ENCODE results near the gene SSH2.
A peak's percentile ranks its signal among the peaks of the same experiment; 100 is the strongest.

The SSH2 gene

GRCh38 chr17:29930409-29931010, 482 bp upstream of the SSH2 start:
- no peak overlapping the region for H4K8ac ChIP-seq (ENCODE audit: low read depth, low read length)
- no CpG with 5 or more reads among the region's 20 CpGs for WGBS, 2 donors (ENCODE audit: extremely low coverage in 2 of 2, insufficient read length in 2 of 2, insufficient replicate concordance in 1 of 2)
- peak overlapping the region; percentile 96 for H2BK5ac ChIP-seq (ENCODE audit: low read length)
- no peak overlapping the region for H4K91ac ChIP-seq (ENCODE audit: low read depth, low read length, poor library complexity)
- peaks cover 3 to 13% of the 10 kb centered on the region in 2 donors for H3K4me1 ChIP-seq (ENCODE audit: control insufficient read depth in 2 of 2, insufficient read depth in 1 of 2, low read depth in 1 of 2, low read length in 2 of 2)
- H2AFZ ChIP-seq (ENCODE audit: low read length) = peak overlapping the region; percentile 97
- DNase-seq (ENCODE audit: low spot score) = peak; percentile 57
- H3K9ac ChIP-seq (ENCODE audit: low read depth, low read length, poor library complexity) = no peak overlapping the region
- H3K79me1 ChIP-seq (ENCODE audit: low read depth, low read length) = no peaks in the 10 kb centered on the region
- H3K18ac ChIP-seq (ENCODE audit: low read length) = peak overlapping the region; percentile 60
- no peak overlapping the region for H3K14ac ChIP-seq (ENCODE audit: low read length)
- no peak overlapping the region for H2BK15ac ChIP-seq (ENCODE audit: low read length)
- no peak overlapping the region for H3K4ac ChIP-seq (ENCODE audit: low read length)
- peak overlapping the region; percentile 80 for H3K27ac ChIP-seq (replicated peaks; ENCODE audit: low read length)
- H3K23ac ChIP-seq (ENCODE audit: low read depth, low read length, poor library complexity) = peak overlapping the region; percentile 95
- peak overlapping the region; percentile 80 for H3K4me2 ChIP-seq (ENCODE audit: insufficient read depth, low read length, poor library complexity, severe bottlenecking)
- no peaks in the 10 kb centered on the region for H3K9me3 ChIP-seq (replicated peaks in 1 of 2; ENCODE audit: control insufficient read depth in 2 of 2, insufficient read depth in 1 of 2, low read depth in 1 of 2, low read length in 2 of 2)
- peaks cover 0 to 3% (median 0%) of the 10 kb centered on the region in 3 experiments for H3K27me3 ChIP-seq (ENCODE audit: control insufficient read depth in 3 of 3, insufficient read depth in 3 of 3, low read depth in 1 of 3, low read length in 3 of 3)
- no peaks in the 10 kb centered on the region for H3K36me3 ChIP-seq (replicated peaks in 1 of 2; ENCODE audit: control insufficient read depth in 2 of 2, insufficient read depth in 2 of 2, low read length in 2 of 2)
- no peak overlapping the region for H2AK5ac ChIP-seq (ENCODE audit: low read depth, low read length)
- H2BK12ac ChIP-seq (ENCODE audit: low read length) = no peak overlapping the region
- H2BK120ac ChIP-seq (ENCODE audit: low read depth, low read length) = no peak overlapping the region
- peak overlapping the region; percentile 74 to 94 for H3K4me3 ChIP-seq (ENCODE audit: low read length in 2 of 2)

GRCh38 chr17:29929006-29929532, 959 bp downstream of the SSH2 start:
- Histone ChIP-seq H3K36me3 (replicated peaks in 1 of 2; ENCODE audit: control insufficient read depth in 2 of 2, insufficient read depth in 2 of 2, low read length in 2 of 2) (no peaks in the 10 kb centered on the region), H4K91ac (ENCODE audit: low read depth, low read length, poor library complexity) (no peak overlapping the region), H2AFZ (ENCODE audit: low read length) (peak overlapping the region; percentile 97), H3K4ac (ENCODE audit: low read length) (no peak overlapping the region), H2BK12ac (ENCODE audit: low read length) (no peak overlapping the region), H3K9ac (ENCODE audit: low read depth, low read length, poor library complexity) (peak overlapping the region; percentile 96), H2BK5ac (ENCODE audit: low read length) (peak overlapping the region; percentile 96), H3K27ac (replicated peaks; ENCODE audit: low read length) (peak overlapping the region; percentile 95), H3K14ac (ENCODE audit: low read length) (no peak overlapping the region), H2BK15ac (ENCODE audit: low read length) (peak overlapping the region; percentile 6), H2AK5ac (ENCODE audit: low read depth, low read length) (no peak overlapping the region), H4K8ac (ENCODE audit: low read depth, low read length) (no peak overlapping the region), H3K18ac (ENCODE audit: low read length) (peak overlapping the region; percentile 95), H3K23ac (ENCODE audit: low read depth, low read length, poor library complexity) (peak overlapping the region; percentile 95), H3K9me3 (replicated peaks in 1 of 2; ENCODE audit: control insufficient read depth in 2 of 2, insufficient read depth in 1 of 2, low read depth in 1 of 2, low read length in 2 of 2) (no peaks in the 10 kb centered on the region), H2BK120ac (ENCODE audit: low read depth, low read length) (peak overlapping the region; percentile 2), H3K27me3 (ENCODE audit: control insufficient read depth in 3 of 3, insufficient read depth in 3 of 3, low read depth in 1 of 3, low read length in 3 of 3) (no peaks in the 10 kb centered on the region), H3K79me1 (ENCODE audit: low read depth, low read length) (no peaks in the 10 kb centered on the region), H3K4me3 (ENCODE audit: low read length in 2 of 2) (peak overlapping the region; percentile 74 to 94), H3K4me1 (ENCODE audit: control insufficient read depth in 2 of 2, insufficient read depth in 1 of 2, low read depth in 1 of 2, low read length in 2 of 2) (peaks cover 3 to 13% of the 10 kb centered on the region in 2 donors), H3K4me2 (ENCODE audit: insufficient read depth, low read length, poor library complexity, severe bottlenecking) (peak overlapping the region; percentile 80)
- no CpG with 5 or more reads among the region's 13 CpGs for WGBS, 2 donors (ENCODE audit: extremely low coverage in 2 of 2, insufficient read length in 2 of 2, insufficient replicate concordance in 1 of 2)
- DNase-seq (ENCODE audit: low spot score) = peak; percentile 17

GRCh38 chr17:29927546-29927945, 2.5 kb downstream of the SSH2 start:
- H3K9me3 ChIP-seq (replicated peaks in 1 of 2; ENCODE audit: control insufficient read depth in 2 of 2, insufficient read depth in 1 of 2, low read depth in 1 of 2, low read length in 2 of 2) = no peaks in the 10 kb centered on the region
- H3K18ac ChIP-seq (ENCODE audit: low read length) = no peak overlapping the region
- DNase-seq (ENCODE audit: low spot score) = no peak

GRCh38 chr17:29924786-29925185, 5.2 kb downstream of the SSH2 start:
- WGBS, 2 donors (ENCODE audit: extremely low coverage in 2 of 2, insufficient read length in 2 of 2, insufficient replicate concordance in 1 of 2) = no CpG with 5 or more reads among the region's 1 CpG
- H2AK5ac ChIP-seq (ENCODE audit: low read depth, low read length) = no peak overlapping the region
- no peak overlapping the region for H2BK15ac ChIP-seq (ENCODE audit: low read length)

More at GRCh38 chr17:29927546-29927945, 2.5 kb downstream of the SSH2 start:
- Histone ChIP-seq H3K79me1 (ENCODE audit: low read depth, low read length) (peaks cover 1% of the 10 kb centered on the region), H2BK12ac (ENCODE audit: low read length) (no peak overlapping the region), H2BK15ac (ENCODE audit: low read length) (no peak overlapping the region), H3K23ac (ENCODE audit: low read depth, low read length, poor library complexity) (no peak overlapping the region), H3K4me2 (ENCODE audit: insufficient read depth, low read length, poor library complexity, severe bottlenecking) (no peak overlapping the region), H2BK120ac (ENCODE audit: low read depth, low read length) (no peak overlapping the region), H3K36me3 (replicated peaks in 1 of 2; ENCODE audit: control insufficient read depth in 2 of 2, insufficient read depth in 2 of 2, low read length in 2 of 2) (no peaks in the 10 kb centered on the region), H3K4me1 (ENCODE audit: control insufficient read depth in 2 of 2, insufficient read depth in 1 of 2, low read depth in 1 of 2, low read length in 2 of 2) (peaks cover 3 to 13% of the 10 kb centered on the region in 2 donors), H2AK5ac (ENCODE audit: low read depth, low read length) (no peak overlapping the region), H3K4me3 (ENCODE audit: low read length in 2 of 2) (no peak overlapping the region), H3K27me3 (ENCODE audit: control insufficient read depth in 3 of 3, insufficient read depth in 3 of 3, low read depth in 1 of 3, low read length in 3 of 3) (no peaks in the 10 kb centered on the region), H4K8ac (ENCODE audit: low read depth, low read length) (no peak overlapping the region), H3K9ac (ENCODE audit: low read depth, low read length, poor library complexity) (no peak overlapping the region), H2BK5ac (ENCODE audit: low read length) (no peak overlapping the region), H2AFZ (ENCODE audit: low read length) (no peak overlapping the region), H3K14ac (ENCODE audit: low read length) (no peak overlapping the region), H3K4ac (ENCODE audit: low read length) (no peak overlapping the region), H4K91ac (ENCODE audit: low read depth, low read length, poor library complexity) (no peak overlapping the region), H3K27ac (replicated peaks; ENCODE audit: low read length) (no peak overlapping the region)
- no CpG with 5 or more reads among the region's 1 CpG for WGBS, 2 donors (ENCODE audit: extremely low coverage in 2 of 2, insufficient read length in 2 of 2, insufficient replicate concordance in 1 of 2)

More at GRCh38 chr17:29924786-29925185, 5.2 kb downstream of the SSH2 start:
- H3K27me3 ChIP-seq (ENCODE audit: control insufficient read depth in 3 of 3, insufficient read depth in 3 of 3, low read depth in 1 of 3, low read length in 3 of 3) = no peaks in the 10 kb centered on the region
- H3K36me3 ChIP-seq (replicated peaks in 1 of 2; ENCODE audit: control insufficient read depth in 2 of 2, insufficient read depth in 2 of 2, low read length in 2 of 2) = peaks cover 0 to 1% of the 10 kb centered on the region in 2 donors
- peaks cover 0 to 2% of the 10 kb centered on the region in 2 donors for H3K9me3 ChIP-seq (replicated peaks in 1 of 2; ENCODE audit: control insufficient read depth in 2 of 2, insufficient read depth in 1 of 2, low read depth in 1 of 2, low read length in 2 of 2)
- no peak overlapping the region for H4K8ac ChIP-seq (ENCODE audit: low read depth, low read length)
- peaks cover 1% of the 10 kb centered on the region for H3K79me1 ChIP-seq (ENCODE audit: low read depth, low read length)
- H3K4me3 ChIP-seq (ENCODE audit: low read length in 2 of 2) = no peak overlapping the region
- no peak overlapping the region for H3K18ac ChIP-seq (ENCODE audit: low read length)
- no peak for DNase-seq (ENCODE audit: low spot score)
- H3K9ac ChIP-seq (ENCODE audit: low read depth, low read length, poor library complexity) = no peak overlapping the region
- peaks cover 0 to 6% of the 10 kb centered on the region in 2 donors for H3K4me1 ChIP-seq (ENCODE audit: control insufficient read depth in 2 of 2, insufficient read depth in 1 of 2, low read depth in 1 of 2, low read length in 2 of 2)
- H4K91ac ChIP-seq (ENCODE audit: low read depth, low read length, poor library complexity) = no peak overlapping the region
- no peak overlapping the region for H3K4ac ChIP-seq (ENCODE audit: low read length)
- no peak overlapping the region for H3K23ac ChIP-seq (ENCODE audit: low read depth, low read length, poor library complexity)
- no peak overlapping the region for H2BK120ac ChIP-seq (ENCODE audit: low read depth, low read length)
- no peak overlapping the region for H3K14ac ChIP-seq (ENCODE audit: low read length)
- no peak overlapping the region for H2BK12ac ChIP-seq (ENCODE audit: low read length)
- H2AFZ ChIP-seq (ENCODE audit: low read length) = no peak overlapping the region
- H3K27ac ChIP-seq (replicated peaks; ENCODE audit: low read length) = no peak overlapping the region
- no peak overlapping the region for H3K4me2 ChIP-seq (ENCODE audit: insufficient read depth, low read length, poor library complexity, severe bottlenecking)
- no peak overlapping the region for H2BK5ac ChIP-seq (ENCODE audit: low read length)
